MCF 10A (cell line): ENCODE measurements around the gene KRT77. TPM values are rescaled to one million over a fixed set of nuclear protein-coding genes. Genes with fewer than 3 reads are reported as not detected.

ENCODE experiments used
- BruUV-seq: library from RNA; stranded (reverse); fragments of 400-500 nt; replicated peaks from 2 replicates; lab custom pipeline; 2021; lab: Mats Ljungman, UMichigan
- CTCF ChIA-PET: fragments of 300-600 bp; sonication (Branson Sonifier 250); formaldehyde crosslinking; extraction: SDS; loops from one replicate; lab custom pipeline; 2021; ENCODE audit warnings: antibody characterized with exemption, inconsistent platforms; lab: Yijun Ruan, JAX
- POLR2A ChIA-PET: fragments of 300-600, 350-650 bp; sonication (Branson Sonifier 250); formaldehyde crosslinking; extraction: SDS; loops from one replicate; lab custom pipeline; 2020; ENCODE audit warnings: antibody characterized with exemption, inconsistent platforms; lab: Yijun Ruan, JAX
- DNase-seq: peaks from one replicate; pipeline ENCODE4 v3.0.0-alpha.2; 2018; ENCODE audit not compliant: unreplicated experiment
- H3K27ac Mint-ChIP-seq: one replicate; pipeline ENCODE4 v1.8.0; 2022; ENCODE audit warnings: mild to moderate bottlenecking, low read depth, mixed read lengths; ENCODE audit not compliant: unreplicated experiment
- H3K27me3 Mint-ChIP-seq: one replicate; pipeline ENCODE4 v1.8.0; 2022; ENCODE audit warnings: mixed read lengths; ENCODE audit not compliant: insufficient read depth, unreplicated experiment
- H3K36me3 Mint-ChIP-seq: one replicate; pipeline ENCODE4 v1.8.0; 2022; ENCODE audit warnings: mild to moderate bottlenecking, moderate library complexity, mixed read lengths; ENCODE audit not compliant: insufficient read depth, unreplicated experiment
- H3K4me1 Mint-ChIP-seq: one replicate; pipeline ENCODE4 v1.8.0; 2022; ENCODE audit warnings: mixed read lengths; ENCODE audit not compliant: insufficient read depth, unreplicated experiment
- H3K4me3 Mint-ChIP-seq: one replicate; pipeline ENCODE4 v1.8.0; 2022; ENCODE audit warnings: mild to moderate bottlenecking, moderate library complexity, mixed read lengths; ENCODE audit not compliant: unreplicated experiment
- H3K9me3 Mint-ChIP-seq: one replicate; pipeline ENCODE4 v1.8.0; 2022; ENCODE audit warnings: mixed read lengths; ENCODE audit not compliant: unreplicated experiment
- CTCF ChIP-seq: fragments of 200-600 bp; IDR thresholded peaks from one replicate; pipeline ENCODE4 v1.8.0; 2022; ENCODE audit warnings: antibody characterized with exemption, mild to moderate bottlenecking; ENCODE audit not compliant: unreplicated experiment
- intact Hi-C: fragments of 100-400 bp; cut with micrococcal nuclease; formaldehyde crosslinking; loops from 2 replicates; pipeline ENCODE4 v1.14.1; 2022
- total RNA-seq: library from RNA; stranded (reverse); gene quantifications from 2 replicates; pipeline ENCODE4 v1.2.3, GENCODE V29; 2022

Gene KRT77
- total RNA-seq, 1 experiment from 2014 or later = not detected

- H3K27ac Mint-ChIP-seq = no peak overlapping the region
- no peaks in the 10 kb centered on the region for H3K36me3 Mint-ChIP-seq
- H3K4me3 Mint-ChIP-seq = no peak overlapping the region
- H3K27me3 Mint-ChIP-seq = peaks cover 70% of the 10 kb centered on the region
- DNase-seq = no peak
- no peak for TF ChIP-seq CTCF
- ChIA-PET CTCF (no interaction called here), POLR2A (no interaction called here)
- intact Hi-C loops = no loop called here
- no TSS peak for BruUV-seq
- no peaks in the 10 kb centered on the region for H3K9me3 Mint-ChIP-seq
- peaks cover 6% of the 10 kb centered on the region for H3K4me1 Mint-ChIP-seq
These were observed 25.7 kb downstream of the KRT77 start for GRCh38 chr12:52677671-52678070.

GRCh38 chr12:52677126-52677525 lies 26.2 kb downstream of the KRT77 start:
- H3K36me3 Mint-ChIP-seq = no peaks in the 10 kb centered on the region
- intact Hi-C loops = no loop called here
- POLR2A ChIA-PET = interaction anchor here (0.6 kb wide), 1 partner anchor 358 kb away, joined by 3 read pairs; no protein-coding TSS in a partner anchor
- peaks cover 70% of the 10 kb centered on the region for H3K27me3 Mint-ChIP-seq
- H3K9me3 Mint-ChIP-seq = no peaks in the 10 kb centered on the region
- peaks cover 2% of the 10 kb centered on the region for H3K4me1 Mint-ChIP-seq
- DNase-seq = no peak
- CTCF ChIA-PET = interaction anchor here (0.7 kb wide), 1 partner anchor 265 kb away, joined by 3 read pairs; no protein-coding TSS in a partner anchor
- no TSS peak for BruUV-seq
- no peak overlapping the region for H3K27ac Mint-ChIP-seq
- TF ChIP-seq CTCF = no peak
- H3K4me3 Mint-ChIP-seq = no peak overlapping the region

GRCh38 chr12:52676163-52676562 lies 27.2 kb downstream of the KRT77 start:
- CTCF ChIA-PET = interaction anchor here (0.6 kb wide), 1 partner anchor 32 kb away, joined by 3 read pairs; no protein-coding TSS in a partner anchor
- no peak for DNase-seq
- no TSS peak for BruUV-seq
- POLR2A ChIA-PET = interaction anchor here (0.6 kb wide), 1 partner anchor 199 kb away, joined by 3 read pairs; no protein-coding TSS in a partner anchor
- H3K4me1 Mint-ChIP-seq = no peaks in the 10 kb centered on the region
- H3K27me3 Mint-ChIP-seq = peaks cover 67% of the 10 kb centered on the region
- no peak for TF ChIP-seq CTCF
- H3K4me3 Mint-ChIP-seq = no peak overlapping the region
- H3K36me3 Mint-ChIP-seq = no peaks in the 10 kb centered on the region
- intact Hi-C loops = no loop called here
- H3K9me3 Mint-ChIP-seq = no peaks in the 10 kb centered on the region
- H3K27ac Mint-ChIP-seq = no peak overlapping the region

- CTCF ChIA-PET = no interaction called here
- no peaks in the 10 kb centered on the region for H3K4me1 Mint-ChIP-seq
- H3K27me3 Mint-ChIP-seq = peaks cover 58% of the 10 kb centered on the region
These were observed 28.0 kb downstream of the KRT77 start for GRCh38 chr12:52675301-52675701.

More at GRCh38 chr12:52675301-52675701, 28.0 kb downstream of the KRT77 start:
- Mint-ChIP-seq H3K9me3 (no peaks in the 10 kb centered on the region), H3K27ac (no peak overlapping the region), H3K4me3 (no peak overlapping the region), H3K36me3 (no peaks in the 10 kb centered on the region)
- no peak for DNase-seq
- intact Hi-C loops = no loop called here
- POLR2A ChIA-PET = no interaction called here
- TF ChIP-seq CTCF = no peak
- BruUV-seq = no TSS peak
